HEK293 (cell line): ENCODE measurements around the gene DAND5.
A peak's percentile ranks its signal among the peaks of the same experiment; 100 is the strongest.

ENCODE experiments used
- CTCF ChIA-PET: fragments of 350-600 bp; formaldehyde crosslinking; extraction: SDS; loops from one replicate; lab custom pipeline; 2021; ENCODE audit warnings: antibody characterized with exemption; lab: Yijun Ruan, JAX
- POLR2A ChIA-PET: fragments of 300-600 bp; formaldehyde crosslinking; extraction: SDS; loops from one replicate; lab custom pipeline; 2020; ENCODE audit warnings: antibody characterized with exemption, inconsistent platforms; lab: Yijun Ruan, JAX
- H3K27ac ChIP-seq: fragments of 200-500 bp; sonication (Bioruptor generic); 2 replicates; pipeline ENCODE4 v1.5.1; 2014; ENCODE audit warnings: low read depth, low read length, control low read depth, inconsistent platforms; ENCODE audit errors: extremely low read depth
- H3K36me3 ChIP-seq, 2 experiments: fragments of 200-500 bp in 1 of 2; sonication (Bioruptor generic) in 1 of 2; 1 replicate in 1 of 2; 2 replicates in 1 of 2; pipeline ENCODE4 v1.5.1; 2014 to 2017; ENCODE audit warnings: inconsistent platforms in 2 of 2, low read length in 2 of 2; ENCODE audit not compliant: control insufficient read depth in 2 of 2, insufficient read depth in 1 of 2
- H3K4me1 ChIP-seq: fragments of 200-500 bp; sonication (Bioruptor generic); 2 replicates; pipeline ENCODE4 v1.5.1; 2014; ENCODE audit warnings: mild to moderate bottlenecking, low read length, inconsistent platforms; ENCODE audit not compliant: control insufficient read depth, insufficient read depth
- H3K4me3 ChIP-seq: 2 replicates; pipeline ENCODE4 v1.5.1; 2011; ENCODE audit warnings: low read depth, mild to moderate bottlenecking, control low read depth, low read length, moderate library complexity
- H3K9me3 ChIP-seq: fragments of 200-500 bp; sonication (Bioruptor generic); 2 replicates; pipeline ENCODE4 v1.5.1; 2014; ENCODE audit warnings: low read depth, low read length, inconsistent platforms; ENCODE audit not compliant: control insufficient read depth, insufficient read depth
- KLF10 ChIP-seq: fragments of 450-650 bp; IDR thresholded peaks from 2 replicates; pipeline ENCODE4 v1.5.1; 2018; ENCODE audit warnings: missing biosample characterization, mild to moderate bottlenecking, missing genetic modification characterization
- KLF8 ChIP-seq: fragments of 450-650 bp; formaldehyde crosslinking; IDR thresholded peaks from 2 replicates; pipeline ENCODE4 v1.5.1; 2016; ENCODE audit warnings: missing biosample characterization, missing genetic modification characterization
- PRDM4 ChIP-seq: fragments of 450-650 bp; formaldehyde crosslinking; IDR thresholded peaks from 2 replicates; pipeline ENCODE4 v1.5.1; 2017; ENCODE audit warnings: missing biosample characterization, missing genetic modification characterization
- YY2 ChIP-seq: fragments of 450-650 bp; formaldehyde crosslinking; IDR thresholded peaks from 2 replicates; pipeline ENCODE4 v1.5.1; 2016; ENCODE audit warnings: missing biosample characterization, missing genetic modification characterization
- ZBTB21 ChIP-seq: fragments of 450-650 bp; formaldehyde crosslinking; IDR thresholded peaks from 2 replicates; pipeline ENCODE4 v1.5.1; 2017; ENCODE audit warnings: missing biosample characterization, missing genetic modification characterization
- ZBTB7A ChIP-seq: fragments of 450-650 bp; formaldehyde crosslinking; IDR thresholded peaks from 2 replicates; pipeline ENCODE4 v1.5.1; 2016; ENCODE audit warnings: low read depth, missing biosample characterization, missing genetic modification characterization
- ZFHX2 ChIP-seq: fragments of 450-650 bp; formaldehyde crosslinking; conservative IDR thresholded peaks from 2 replicates; pipeline ENCODE4 v1.5.1; 2016; ENCODE audit warnings: missing biosample characterization, missing genetic modification characterization
- ZNF133 ChIP-seq: fragments of 450-650 bp; formaldehyde crosslinking; IDR thresholded peaks from 2 replicates; pipeline ENCODE4 v1.5.1; 2016; ENCODE audit warnings: missing biosample characterization, missing genetic modification characterization
- ZNF146 ChIP-seq: fragments of 450-650 bp; formaldehyde crosslinking; IDR thresholded peaks from 2 replicates; pipeline ENCODE4 v1.5.1; 2016; ENCODE audit warnings: missing biosample characterization, missing genetic modification characterization
- ZNF175 ChIP-seq: fragments of 450-650 bp; formaldehyde crosslinking; IDR thresholded peaks from 2 replicates; pipeline ENCODE4 v1.5.1; 2016; ENCODE audit warnings: missing biosample characterization, missing genetic modification characterization
- ZNF214 ChIP-seq: fragments of 450-650 bp; formaldehyde crosslinking; IDR thresholded peaks from 2 replicates; pipeline ENCODE4 v1.5.1; 2017; ENCODE audit warnings: missing biosample characterization, mild to moderate bottlenecking, missing genetic modification characterization, borderline replicate concordance
- ZNF239 ChIP-seq: fragments of 450-650 bp; formaldehyde crosslinking; IDR thresholded peaks from 2 replicates; pipeline ENCODE4 v1.5.1; 2016; ENCODE audit warnings: missing biosample characterization, missing genetic modification characterization
- ZNF248 ChIP-seq: fragments of 450-650 bp; formaldehyde crosslinking; IDR thresholded peaks from 2 replicates; pipeline ENCODE4 v1.5.1; 2017; ENCODE audit warnings: missing biosample characterization, missing genetic modification characterization
- ZNF473 ChIP-seq: fragments of 450-650 bp; formaldehyde crosslinking; IDR thresholded peaks from 2 replicates; pipeline ENCODE4 v1.5.1; 2017; ENCODE audit warnings: missing biosample characterization, missing genetic modification characterization
- ZNF518A ChIP-seq: fragments of 450-650 bp; formaldehyde crosslinking; conservative IDR thresholded peaks from 2 replicates; pipeline ENCODE4 v1.5.1; 2016; ENCODE audit warnings: low read depth, missing biosample characterization, missing genetic modification characterization
- ZNF521 ChIP-seq: fragments of 450-650 bp; formaldehyde crosslinking; IDR thresholded peaks from 2 replicates; pipeline ENCODE4 v1.5.1; 2017; ENCODE audit warnings: missing biosample characterization, mild to moderate bottlenecking, missing genetic modification characterization
- ZNF549 ChIP-seq: fragments of 450-650 bp; IDR thresholded peaks from 2 replicates; pipeline ENCODE4 v1.5.1; 2018; ENCODE audit warnings: missing biosample characterization, missing genetic modification characterization, mild to moderate bottlenecking, inconsistent platforms, moderate library complexity
- ZNF660 ChIP-seq: fragments of 450-650 bp; IDR thresholded peaks from 2 replicates; pipeline ENCODE4 v1.5.1; 2018; ENCODE audit warnings: missing biosample characterization, mild to moderate bottlenecking, missing genetic modification characterization
- ZNF777 ChIP-seq: fragments of 450-650 bp; formaldehyde crosslinking; IDR thresholded peaks from 2 replicates; pipeline ENCODE4 v1.5.1; 2017; ENCODE audit warnings: missing biosample characterization, missing genetic modification characterization, borderline replicate concordance
- ZNF791 ChIP-seq: fragments of 450-650 bp; formaldehyde crosslinking; IDR thresholded peaks from 2 replicates; pipeline ENCODE4 v1.5.1; 2016; ENCODE audit warnings: missing biosample characterization, missing genetic modification characterization
- ZNF837 ChIP-seq: fragments of 450-650 bp; formaldehyde crosslinking; IDR thresholded peaks from 2 replicates; pipeline ENCODE4 v1.5.1; 2016; ENCODE audit warnings: missing biosample characterization, missing genetic modification characterization
- TF ChIP-seq, protein P1 (sequence below): fragments of 450-650 bp; formaldehyde crosslinking; IDR thresholded peaks from 2 replicates; pipeline ENCODE4 v1.5.1; 2016; ENCODE audit warnings: missing biosample characterization, missing genetic modification characterization, borderline replicate concordance
- TF ChIP-seq, protein P2 (sequence below): fragments of 450-650 bp; formaldehyde crosslinking; IDR thresholded peaks from 2 replicates; pipeline ENCODE4; 2016; ENCODE audit warnings: missing biosample characterization, missing genetic modification characterization
- TF ChIP-seq, protein P3 (sequence below): fragments of 450-650 bp; IDR thresholded peaks from 2 replicates; pipeline ENCODE4 v1.5.1; 2018; ENCODE audit warnings: missing biosample characterization, missing genetic modification characterization

The DAND5 gene

GRCh38 chr19:12986726-12987125 is 17.4 kb downstream of the DAND5 start (continued):
- TF ChIP-seq ZNF777 (tag by site-specific recombination) = no peak
- TF ChIP-seq ZNF837 (tag by site-specific recombination) = no peak
- TF ChIP-seq ZNF549 (tag by site-specific recombination) = no peak
- TF ChIP-seq KLF10 (tag by site-specific recombination) = no peak
- no peak for TF ChIP-seq KLF8 (tag by site-specific recombination)
- TF ChIP-seq, protein P1, sequence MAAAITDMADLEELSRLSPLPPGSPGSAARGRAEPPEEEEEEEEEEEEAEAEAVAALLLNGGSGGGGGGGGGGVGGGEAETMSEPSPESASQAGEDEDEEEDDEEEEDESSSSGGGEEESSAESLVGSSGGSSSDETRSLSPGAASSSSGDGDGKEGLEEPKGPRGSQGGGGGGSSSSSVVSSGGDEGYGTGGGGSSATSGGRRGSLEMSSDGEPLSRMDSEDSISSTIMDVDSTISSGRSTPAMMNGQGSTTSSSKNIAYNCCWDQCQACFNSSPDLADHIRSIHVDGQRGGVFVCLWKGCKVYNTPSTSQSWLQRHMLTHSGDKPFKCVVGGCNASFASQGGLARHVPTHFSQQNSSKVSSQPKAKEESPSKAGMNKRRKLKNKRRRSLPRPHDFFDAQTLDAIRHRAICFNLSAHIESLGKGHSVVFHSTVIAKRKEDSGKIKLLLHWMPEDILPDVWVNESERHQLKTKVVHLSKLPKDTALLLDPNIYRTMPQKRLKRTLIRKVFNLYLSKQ (tag by site-specific recombination) = no peak
- no peak for TF ChIP-seq ZNF473
- TF ChIP-seq ZNF660 (tag by site-specific recombination) = no peak
- TF ChIP-seq, protein P2, sequence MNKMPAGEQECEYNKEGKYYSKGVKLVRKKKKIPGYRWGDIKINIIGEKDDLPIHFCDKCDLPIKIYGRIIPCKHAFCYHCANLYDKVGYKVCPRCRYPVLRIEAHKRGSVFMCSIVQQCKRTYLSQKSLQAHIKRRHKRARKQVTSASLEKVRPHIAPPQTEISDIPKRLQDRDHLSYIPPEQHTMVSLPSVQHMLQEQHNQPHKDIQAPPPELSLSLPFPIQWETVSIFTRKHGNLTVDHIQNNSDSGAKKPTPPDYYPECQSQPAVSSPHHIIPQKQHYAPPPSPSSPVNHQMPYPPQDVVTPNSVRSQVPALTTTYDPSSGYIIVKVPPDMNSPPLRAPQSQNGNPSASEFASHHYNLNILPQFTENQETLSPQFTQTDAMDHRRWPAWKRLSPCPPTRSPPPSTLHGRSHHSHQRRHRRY (tag by site-specific recombination) = no peak
- TF ChIP-seq YY2 = no peak
- TF ChIP-seq, all 188 proteins: peak for 0

- CTCF ChIA-PET = interaction anchor here (5.4 kb wide), 1 partner anchor 71 kb away, joined by 125 read pairs; no protein-coding TSS in a partner anchor
- Histone ChIP-seq H3K4me1 (no peaks in the 10 kb centered on the region), H3K4me3 (no peak overlapping the region), H3K36me3 (no peaks in the 10 kb centered on the region), H3K9me3 (no peaks in the 10 kb centered on the region), H3K27ac (no peak overlapping the region)
- TF ChIP-seq ZNF146 (no peak), ZFHX2 (peak; percentile 36; the same call in 1 of the 2 replicates), ZNF175 (tag by site-specific recombination) (0 out of 2 replicates have a peak, but pooled peaks have one; percentile 60)
- POLR2A ChIA-PET = no interaction called here
Observed at GRCh38 chr19:12987190-12987589, 17.8 kb downstream of the DAND5 start.

- no peak overlapping the region for H3K27ac ChIP-seq
- POLR2A ChIA-PET = no interaction called here
- no peaks in the 10 kb centered on the region for H3K4me1 ChIP-seq
- no peaks in the 10 kb centered on the region for H3K9me3 ChIP-seq
- CTCF ChIA-PET = no interaction called here
- no peak overlapping the region for H3K4me3 ChIP-seq
- no peaks in the 10 kb centered on the region for H3K36me3 ChIP-seq
- TF ChIP-seq, protein P3, sequence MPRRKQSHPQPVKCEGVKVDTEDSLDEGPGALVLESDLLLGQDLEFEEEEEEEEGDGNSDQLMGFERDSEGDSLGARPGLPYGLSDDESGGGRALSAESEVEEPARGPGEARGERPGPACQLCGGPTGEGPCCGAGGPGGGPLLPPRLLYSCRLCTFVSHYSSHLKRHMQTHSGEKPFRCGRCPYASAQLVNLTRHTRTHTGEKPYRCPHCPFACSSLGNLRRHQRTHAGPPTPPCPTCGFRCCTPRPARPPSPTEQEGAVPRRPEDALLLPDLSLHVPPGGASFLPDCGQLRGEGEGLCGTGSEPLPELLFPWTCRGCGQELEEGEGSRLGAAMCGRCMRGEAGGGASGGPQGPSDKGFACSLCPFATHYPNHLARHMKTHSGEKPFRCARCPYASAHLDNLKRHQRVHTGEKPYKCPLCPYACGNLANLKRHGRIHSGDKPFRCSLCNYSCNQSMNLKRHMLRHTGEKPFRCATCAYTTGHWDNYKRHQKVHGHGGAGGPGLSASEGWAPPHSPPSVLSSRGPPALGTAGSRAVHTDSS (tag by site-specific recombination) = no peak
- TF ChIP-seq ZNF791 (tag by site-specific recombination) (no peak), ZNF521 (no peak), ZBTB7A (no peak), ZNF214 (tag by site-specific recombination) (no peak), ZNF518A (no peak), ZNF239 (tag by site-specific recombination) (no peak), ZBTB21 (tag by site-specific recombination) (no peak), ZNF248 (tag by site-specific recombination) (no peak), ZNF133 (no peak), PRDM4 (tag by site-specific recombination) (no peak)
Observed at GRCh38 chr19:12987781-12988180, 18.4 kb downstream of the DAND5 start.
